Activated CD8-positive, alpha-beta memory T cell treated with anti-CD3 and anti-CD28 coated beads for 36 hours (primary cell): ENCODE results near the gene IFIT3. TPM values are rescaled to one million over a fixed set of nuclear protein-coding genes. Genes with fewer than 3 reads are reported as not detected.
"Not testable (repeated sequence)": the region's sequence is repeated elsewhere in the genome, so short reads cannot be mapped to it uniquely, and the experiment has no call there.

Source experiments
- CTCF ChIA-PET: fragments of 350-600 bp; sonication (Branson Sonifier 250); formaldehyde crosslinking; loops from one replicate; lab custom pipeline; 2021; ENCODE audit warnings: antibody characterized with exemption; lab: Charles Lee
- POLR2A ChIA-PET: fragments of 350-600 bp; sonication (Branson Sonifier 250); formaldehyde crosslinking; loops from one replicate; lab custom pipeline; 2021; ENCODE audit warnings: antibody characterized with exemption; lab: Charles Lee
- total RNA-seq, 2 experiments: library from RNA; stranded (reverse); gene quantifications; one replicate each; pipeline ENCODE4 v1.2.3, GENCODE V29; 2021

IFIT3 gene
- total RNA-seq, 2 experiments from 2014 or later = 0.70 to 0.80 TPM

- CTCF ChIA-PET = no interaction called here
- POLR2A ChIA-PET = no interaction called here
These were observed 21.2 kb downstream of the IFIT3 start for GRCh38 chr10:89348975-89349374.

DNA sequence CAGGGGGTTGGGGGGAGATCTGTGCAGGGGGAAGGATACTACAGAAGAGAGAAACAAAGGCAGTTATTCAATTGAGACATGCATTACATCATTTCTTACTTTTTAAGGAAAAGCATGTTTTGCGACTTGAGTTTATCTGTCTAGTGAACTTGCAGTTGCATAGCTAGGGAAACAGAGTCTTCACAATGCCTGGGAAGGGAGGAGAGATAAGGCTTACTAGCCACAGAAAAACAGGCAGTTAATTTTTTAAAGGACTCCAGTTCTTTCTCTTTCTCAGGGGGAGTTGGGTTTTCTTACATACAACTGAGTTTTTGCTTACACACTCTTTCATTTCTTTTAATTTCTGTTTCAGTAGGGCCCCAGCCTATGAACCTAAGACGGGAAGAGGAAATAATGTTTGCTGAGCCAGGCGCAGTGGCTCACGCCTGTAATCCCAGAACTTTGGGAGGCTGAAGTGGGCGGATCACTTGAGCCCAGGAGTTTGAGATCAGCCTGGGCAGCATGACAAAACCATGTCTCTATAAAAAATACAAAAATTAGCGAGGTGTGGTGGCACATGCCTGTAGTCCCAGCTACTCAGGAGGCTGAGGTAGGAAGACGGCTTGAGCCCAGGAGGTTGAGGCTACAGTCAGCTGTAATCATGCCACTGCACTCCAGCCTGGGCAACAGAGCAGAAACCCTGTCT lies 23.0 kb downstream of the IFIT3 start:
- POLR2A ChIA-PET = not testable (repeated sequence)

GRCh38 chr10:89351412-89351779 lies 23.6 kb downstream of the IFIT3 start:
- ChIA-PET CTCF (no interaction called here), POLR2A (no interaction called here)

More for the DNA sequence above, 23.0 kb downstream of the IFIT3 start:
- CTCF ChIA-PET = not testable (repeated sequence)

DNA sequence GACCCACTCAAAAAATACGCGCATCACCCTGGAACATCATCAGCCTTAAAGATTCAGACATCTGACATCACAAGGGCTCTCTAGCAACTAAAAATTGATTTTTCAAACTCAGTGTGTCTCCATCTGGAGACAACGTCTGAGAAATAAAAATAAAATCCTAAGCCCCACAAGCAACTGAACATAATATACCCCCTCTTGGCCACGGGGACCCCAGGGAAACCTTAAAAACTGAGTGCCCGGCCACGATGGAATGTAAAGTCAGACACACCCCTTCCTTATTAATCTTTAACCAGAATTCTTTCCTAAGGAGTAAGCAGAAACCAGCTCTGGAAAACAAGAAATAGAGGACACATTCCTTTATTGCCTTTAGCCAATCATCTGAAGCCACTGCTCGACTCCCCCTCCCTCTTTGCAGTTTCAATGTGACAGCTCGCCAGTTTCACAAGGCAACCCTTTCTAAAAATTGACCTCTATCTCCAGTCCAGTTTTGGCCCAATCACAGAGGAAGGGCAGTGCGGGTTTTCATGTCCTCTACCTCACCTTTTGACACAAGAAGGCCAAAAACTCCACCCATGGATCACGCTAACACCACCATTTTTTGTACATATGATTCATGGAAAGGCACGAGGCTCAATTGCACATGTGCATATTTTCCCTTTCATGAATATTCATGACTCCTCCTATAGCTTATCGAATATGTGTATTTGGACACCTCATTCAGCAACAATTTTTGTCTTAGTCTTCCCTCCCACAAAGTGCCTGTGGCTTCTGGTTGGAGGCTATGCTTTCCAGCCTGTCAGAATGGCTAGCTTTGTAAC lies 24.2 kb downstream of the IFIT3 start:
- POLR2A ChIA-PET = no interaction called here
- CTCF ChIA-PET = interaction anchor here (0.7 kb wide), 1 partner anchor 268 kb away, joined by 4 read pairs; no protein-coding TSS in a partner anchor

DNA sequence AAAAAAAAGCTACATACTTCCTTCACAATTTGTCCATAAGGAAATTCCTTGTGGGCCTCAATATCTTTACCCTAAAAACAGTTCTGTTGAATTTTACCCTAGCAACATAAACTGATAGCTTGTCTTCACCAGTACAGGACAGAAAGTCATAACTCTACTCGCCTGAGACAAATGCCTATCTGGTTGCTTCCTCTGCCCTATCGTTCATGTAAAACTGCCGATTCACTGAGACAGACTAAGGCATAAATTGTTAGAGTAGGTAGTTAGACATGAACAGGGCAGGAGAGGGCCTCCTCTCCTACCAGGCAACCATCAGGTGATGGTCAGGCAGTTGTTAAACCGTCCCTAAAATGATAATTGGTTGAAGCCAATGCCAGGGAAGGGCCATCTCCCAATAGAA lies 25.0 kb downstream of the IFIT3 start:
- POLR2A ChIA-PET = no interaction called here

DNA sequence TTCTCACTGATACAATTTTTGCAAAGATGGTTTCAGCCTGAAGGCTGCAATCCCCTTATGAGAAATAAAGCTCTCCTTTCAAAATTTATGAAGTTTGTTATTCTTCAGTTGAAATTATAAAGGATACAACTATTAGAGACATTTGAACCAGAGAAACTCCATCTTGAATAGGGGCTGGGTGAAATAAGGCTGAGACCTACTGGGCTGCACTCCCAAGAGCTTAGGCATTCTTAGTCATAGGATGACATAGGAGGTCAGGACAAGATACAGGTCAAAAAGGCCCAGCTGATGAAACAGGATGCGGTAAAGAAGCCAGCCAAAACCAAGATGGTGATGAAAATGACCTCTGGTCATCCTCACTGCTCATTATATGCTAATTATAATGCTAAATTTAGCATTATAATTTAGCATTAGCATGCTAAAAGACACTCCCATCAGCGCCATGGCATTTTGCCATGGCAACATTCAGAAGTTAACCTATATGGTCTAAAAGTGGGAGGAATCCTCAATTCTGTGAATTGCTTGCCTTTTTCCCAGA lies 27.7 kb downstream of the IFIT3 start:
- ChIA-PET CTCF (no interaction called here), POLR2A (interaction anchor here (0.6 kb wide), 1 partner anchor 790 kb away, joined by 7 read pairs; no protein-coding TSS in a partner anchor)

More for the DNA sequence above, 25.0 kb downstream of the IFIT3 start:
- CTCF ChIA-PET = interaction anchor here (0.7 kb wide), 1 partner anchor 269 kb away, joined by 4 read pairs; no protein-coding TSS in a partner anchor

GRCh38 chr10:89357096-89357495 lies 29.3 kb downstream of the IFIT3 start:
- POLR2A ChIA-PET = no interaction called here
- CTCF ChIA-PET = no interaction called here

GRCh38 chr10:89357975-89358374 lies 30.2 kb downstream of the IFIT3 start:
- POLR2A ChIA-PET = no interaction called here
- CTCF ChIA-PET = no interaction called here

DNA sequence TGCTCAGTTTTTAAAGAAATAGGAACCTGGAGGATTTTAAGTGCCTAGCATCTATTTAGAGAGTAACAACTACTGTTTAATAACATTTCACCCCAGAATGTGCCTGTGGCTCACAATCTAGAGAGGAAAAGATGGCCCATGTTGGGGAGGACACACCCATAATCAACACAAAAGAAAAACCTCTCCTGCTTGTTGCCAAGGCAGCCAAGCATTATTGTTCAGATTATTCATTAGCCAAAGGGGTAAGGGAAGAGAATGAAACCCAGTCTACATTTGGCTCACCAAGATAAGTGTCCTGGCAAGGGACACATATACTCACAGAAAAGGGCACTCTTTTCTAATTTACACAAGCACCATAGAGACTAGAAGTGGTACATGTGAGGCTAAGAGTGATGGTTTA lies 32.4 kb downstream of the IFIT3 start:
- CTCF ChIA-PET = interaction anchor here (0.7 kb wide), 1 partner anchor 243 kb away, joined by 3 read pairs; no protein-coding TSS in a partner anchor
- POLR2A ChIA-PET = no interaction called here

DNA sequence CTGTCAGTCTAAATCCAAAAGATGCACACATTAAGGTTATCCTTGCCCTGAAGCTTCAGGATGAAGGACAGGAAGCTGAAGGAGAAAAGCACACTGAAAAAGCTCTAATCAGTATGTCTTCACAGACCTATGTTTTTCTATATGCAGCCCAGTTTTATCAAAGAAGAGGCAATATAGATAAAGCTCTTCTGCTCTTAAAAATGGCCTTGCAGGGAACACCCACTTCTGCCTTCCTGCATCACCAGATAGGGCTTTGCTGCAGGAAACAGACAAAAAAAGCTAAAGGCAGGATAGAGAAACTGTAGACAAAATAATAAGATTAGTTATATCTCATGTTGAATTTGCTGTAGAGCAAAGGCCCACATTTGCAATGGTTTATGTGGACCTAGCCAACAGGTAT lies 35.1 kb downstream of the IFIT3 start:
- ChIA-PET POLR2A (no interaction called here), CTCF (no interaction called here)

DNA sequence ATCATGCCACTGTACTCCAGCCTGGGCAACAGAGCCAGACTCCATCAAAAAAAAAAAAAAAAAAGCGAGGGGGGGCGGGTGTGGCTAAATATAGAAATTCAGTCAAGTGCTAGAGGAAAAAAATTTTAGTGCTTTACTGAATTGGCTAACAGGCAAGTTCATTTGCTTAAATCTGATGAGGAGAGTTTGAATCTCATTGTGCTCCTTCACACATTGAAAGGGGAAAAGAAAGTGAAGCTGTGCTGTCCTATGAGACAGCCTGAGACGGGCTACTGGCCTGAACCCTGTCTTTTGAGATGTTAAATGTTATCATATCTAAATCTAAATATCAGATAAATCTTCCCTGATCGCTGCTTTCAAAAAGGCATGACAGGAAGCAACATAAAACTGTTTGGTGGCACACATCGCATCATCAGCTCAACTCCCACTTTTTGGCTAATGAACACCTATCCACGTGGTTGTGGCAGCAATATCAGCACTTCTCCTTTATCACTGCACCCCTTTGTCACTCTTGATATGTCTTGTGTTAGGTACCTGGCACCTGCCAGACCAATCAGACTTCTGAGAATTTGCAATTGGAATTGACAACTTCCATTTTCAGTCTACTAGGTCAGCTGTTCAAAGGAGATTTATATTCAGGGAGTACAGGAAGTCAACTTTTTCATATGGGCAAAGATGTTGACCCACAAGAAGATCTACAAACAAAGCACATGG lies 36.1 kb downstream of the IFIT3 start:
- CTCF ChIA-PET = no interaction called here
- POLR2A ChIA-PET = no interaction called here

- ChIA-PET POLR2A (no interaction called here), CTCF (no interaction called here)
These were observed 36.7 kb downstream of the IFIT3 start for GRCh38 chr10:89364531-89364930.

DNA sequence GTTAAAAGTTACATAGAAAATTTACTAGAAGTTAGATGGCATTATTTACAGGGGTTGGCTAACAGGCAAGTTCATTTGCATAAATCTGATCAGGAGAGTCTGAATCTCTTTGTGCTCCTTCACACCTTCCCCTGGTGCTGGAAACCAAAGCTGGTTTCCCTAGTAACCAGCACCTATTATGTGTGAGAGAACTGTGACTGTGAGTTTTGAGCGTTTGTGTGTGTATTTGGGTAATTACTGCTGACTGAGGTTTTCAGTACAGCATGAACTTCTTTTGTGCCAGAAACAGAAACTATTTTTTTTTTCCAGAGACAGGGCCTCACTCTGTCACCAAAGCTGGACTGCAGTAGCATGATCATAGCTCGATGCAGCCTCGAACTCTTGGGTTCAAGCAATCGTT lies 39.7 kb downstream of the IFIT3 start:
- POLR2A ChIA-PET = no interaction called here
- CTCF ChIA-PET = interaction anchor here (0.7 kb wide), 1 partner anchor 104 kb away, joined by 3 read pairs; no protein-coding TSS in a partner anchor

DNA sequence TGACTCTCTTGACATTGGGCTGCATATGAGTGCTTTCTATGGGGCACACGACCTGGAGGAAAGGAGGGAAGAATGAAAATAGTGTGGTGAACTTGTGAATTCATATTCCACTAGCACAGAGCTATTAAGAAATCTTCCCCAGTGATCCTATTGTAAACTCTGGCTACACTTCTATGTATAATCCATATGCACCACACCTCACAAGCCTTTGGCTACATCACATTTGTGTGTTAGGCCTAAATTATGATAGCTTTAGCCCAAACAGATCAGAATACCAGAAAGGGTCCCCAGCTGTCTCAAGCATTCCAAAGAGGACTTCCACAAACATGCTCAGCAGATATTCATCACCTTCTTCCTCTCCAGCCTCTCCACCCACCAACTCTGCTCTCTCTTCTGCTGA lies 40.3 kb downstream of the IFIT3 start:
- ChIA-PET CTCF (interaction anchor here (0.7 kb wide), 1 partner anchor 104 kb away, joined by 3 read pairs; no protein-coding TSS in a partner anchor), POLR2A (interaction anchor here (0.5 kb wide), 1 partner anchor 367 kb away, joined by 3 read pairs; no protein-coding TSS in a partner anchor)

DNA sequence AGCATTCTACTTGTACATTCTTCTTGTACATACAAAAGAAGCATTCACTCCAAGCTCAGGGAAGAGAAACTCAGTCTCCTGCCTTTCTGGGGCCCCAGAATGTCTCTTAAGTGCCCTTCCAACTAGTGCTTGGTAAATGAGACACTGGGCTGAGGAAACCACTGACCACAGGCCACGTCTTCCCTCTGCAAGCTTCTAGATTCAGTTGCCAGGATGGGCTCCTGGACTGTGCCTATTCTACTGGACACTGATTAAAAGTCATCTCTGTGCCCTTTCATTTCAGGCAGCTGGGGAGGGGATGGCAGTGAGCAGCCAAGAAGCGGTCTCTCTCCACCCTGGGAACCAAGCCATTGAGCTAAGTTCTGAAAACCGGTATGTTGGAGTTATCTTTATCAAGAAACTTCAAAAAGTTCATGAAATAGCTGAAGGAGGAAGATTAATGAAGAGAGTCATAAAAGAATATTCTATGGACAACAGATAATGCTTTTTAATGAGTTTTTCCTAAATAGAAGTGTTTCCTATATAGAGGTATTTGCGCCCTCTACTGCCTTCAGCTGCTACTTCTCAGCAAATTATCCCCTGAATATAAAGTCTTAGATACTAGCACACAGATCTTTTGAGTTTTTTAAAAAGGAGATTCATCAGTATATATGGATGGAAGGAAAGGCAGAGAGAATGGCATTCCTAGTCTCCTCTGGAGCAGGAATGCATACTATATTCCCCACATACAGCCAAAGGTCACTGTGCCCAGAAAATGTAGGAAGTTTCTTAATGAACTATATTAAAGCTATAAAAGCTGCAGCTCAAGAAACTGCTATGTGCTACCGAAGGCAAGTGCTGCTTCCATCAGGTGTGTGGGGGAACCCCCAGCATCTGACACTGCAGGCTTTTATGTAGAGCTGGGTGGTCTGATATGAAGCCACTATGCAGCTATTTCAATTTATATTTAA lies 41.6 kb downstream of the IFIT3 start:
- CTCF ChIA-PET = no interaction called here
- POLR2A ChIA-PET = no interaction called here

GRCh38 chr10:89371079-89371478 lies 43.3 kb downstream of the IFIT3 start:
- ChIA-PET POLR2A (no interaction called here), CTCF (no interaction called here)

DNA sequence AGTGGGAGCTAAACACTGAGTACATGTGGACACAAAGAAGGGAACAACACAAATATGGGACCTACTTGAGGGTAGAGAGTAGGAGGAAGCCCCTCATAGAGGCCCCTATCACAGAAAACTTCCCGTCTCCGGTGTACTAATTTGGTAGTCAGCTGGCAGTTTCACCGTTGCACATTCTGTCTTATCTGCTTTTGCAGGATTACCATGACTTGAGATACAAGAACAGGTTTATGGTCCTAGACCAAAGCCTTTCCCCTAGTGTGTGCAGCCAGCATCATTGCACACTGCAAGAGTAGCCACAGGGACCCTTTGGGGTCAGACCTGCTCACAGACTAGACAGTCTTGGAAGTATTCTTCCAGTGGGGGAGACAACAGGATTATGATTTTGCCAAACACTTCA lies 44.2 kb downstream of the IFIT3 start:
- POLR2A ChIA-PET = no interaction called here
- CTCF ChIA-PET = no interaction called here

DNA sequence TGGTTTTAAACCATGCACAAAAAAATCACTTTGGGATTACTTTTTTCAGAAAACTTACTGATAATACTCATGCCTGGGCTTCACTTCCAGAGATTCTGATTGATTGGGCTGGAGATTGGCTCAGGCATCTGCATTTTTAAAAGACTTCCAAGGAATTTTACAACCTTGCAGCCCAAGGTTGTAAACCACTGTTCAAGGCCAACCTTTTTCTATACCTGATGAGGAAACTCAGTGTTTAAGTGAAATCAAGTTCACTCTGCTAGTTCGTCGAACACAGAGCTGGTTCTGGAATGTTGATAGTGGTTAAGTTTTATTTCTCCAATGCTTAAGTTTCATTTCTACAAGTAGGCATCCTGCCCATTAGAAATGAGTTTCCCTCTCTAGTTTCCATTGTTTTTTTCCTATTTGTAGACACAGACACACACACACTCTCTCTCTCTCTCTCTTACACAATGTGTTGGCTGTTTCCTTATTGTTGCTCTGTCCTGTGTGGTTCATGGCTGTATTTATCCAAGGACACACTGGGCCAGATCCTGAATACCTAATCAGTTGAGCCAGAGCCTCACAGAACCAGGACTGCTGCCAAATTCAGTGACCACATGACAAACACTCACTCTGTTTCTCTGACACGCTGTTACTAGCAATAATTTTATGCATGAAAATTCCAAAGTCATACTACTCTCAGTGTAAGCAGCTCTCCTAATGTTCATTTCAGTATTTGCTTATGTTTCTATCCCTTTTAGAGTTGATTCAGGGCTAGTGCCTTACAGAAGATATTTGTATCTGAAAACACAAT lies 46.3 kb downstream of the IFIT3 start:
- CTCF ChIA-PET = no interaction called here
- POLR2A ChIA-PET = no interaction called here
